Bone marrow (tissue), 2 donors: ENCODE measurements around the gene RWDD4.
"Not testable (repeated sequence)": the region's sequence is repeated elsewhere in the genome, so short reads cannot be mapped to it uniquely, and the experiment has no call there.

Source experiments
- DNase-seq, 2 donors: peaks; one replicate each; lab custom pipeline; 2025; lab: John Stamatoyannopoulos, UW

RWDD4 gene

DNA sequence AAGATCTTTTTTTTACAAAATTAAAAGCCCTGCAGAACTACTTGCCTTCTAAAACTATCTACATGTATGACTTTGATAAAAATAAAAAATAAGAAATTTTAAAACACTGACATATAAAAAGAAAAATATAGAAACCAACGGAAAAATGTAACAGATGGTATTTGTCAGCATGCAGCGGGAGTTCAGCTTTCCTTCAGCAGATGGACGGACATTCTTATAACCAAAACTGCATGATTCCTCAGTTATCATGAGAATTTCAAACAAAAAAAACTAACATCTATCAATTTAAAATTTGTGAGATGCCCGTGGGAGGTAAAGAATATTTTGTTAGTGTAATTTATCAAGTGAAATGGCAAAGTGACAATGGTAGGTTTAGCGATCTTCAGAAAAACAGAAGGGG, 23.2 kb downstream of the RWDD4 start:
- DNase-seq, result no peak

- DNase-seq, result no peak
Observed at GRCh38 chr4:183635321-183635720, 23.7 kb downstream of the RWDD4 start.

DNA sequence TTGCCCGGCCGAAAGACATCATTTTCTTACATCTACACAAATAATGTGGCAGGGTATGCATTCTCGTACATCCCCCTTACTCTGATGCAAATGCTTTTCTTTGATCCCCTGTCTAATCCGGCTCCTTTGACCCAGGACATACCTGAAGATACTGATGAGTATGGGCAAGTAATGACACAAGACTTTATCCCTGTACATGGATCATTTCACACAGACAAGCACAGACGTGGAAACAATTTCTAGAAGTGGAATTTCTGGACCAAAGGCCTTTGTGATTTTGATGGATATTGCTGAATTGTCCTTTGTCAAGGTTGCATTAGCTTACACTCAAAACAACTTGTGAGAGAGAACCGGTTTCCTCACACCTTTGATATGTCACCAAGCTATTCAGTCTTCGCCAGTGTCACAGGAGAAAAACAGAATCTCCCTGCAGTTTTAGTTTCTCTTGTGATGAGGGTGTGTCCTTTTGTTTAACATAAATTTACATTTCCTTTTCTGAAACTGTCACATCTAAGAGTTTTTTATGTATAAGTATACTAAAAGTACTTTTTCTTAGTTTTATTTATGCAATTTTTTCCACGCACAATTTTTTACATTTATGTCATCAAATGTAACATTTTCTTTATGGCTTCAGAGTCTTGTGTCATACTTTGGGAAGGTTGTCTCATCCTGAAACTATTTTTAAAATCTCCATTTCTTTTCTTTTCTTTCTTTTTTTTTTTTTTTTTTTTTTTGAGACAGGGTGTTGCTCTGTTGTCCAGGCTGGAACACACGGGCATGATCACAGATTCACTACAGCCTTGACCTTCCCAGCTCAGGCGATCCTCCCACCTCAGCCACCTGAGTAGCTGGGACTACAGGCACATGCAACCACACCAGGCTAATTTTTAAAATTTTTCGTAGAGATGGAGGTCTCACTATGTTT, 25.2 kb downstream of the RWDD4 start:
- no peak for DNase-seq

DNA sequence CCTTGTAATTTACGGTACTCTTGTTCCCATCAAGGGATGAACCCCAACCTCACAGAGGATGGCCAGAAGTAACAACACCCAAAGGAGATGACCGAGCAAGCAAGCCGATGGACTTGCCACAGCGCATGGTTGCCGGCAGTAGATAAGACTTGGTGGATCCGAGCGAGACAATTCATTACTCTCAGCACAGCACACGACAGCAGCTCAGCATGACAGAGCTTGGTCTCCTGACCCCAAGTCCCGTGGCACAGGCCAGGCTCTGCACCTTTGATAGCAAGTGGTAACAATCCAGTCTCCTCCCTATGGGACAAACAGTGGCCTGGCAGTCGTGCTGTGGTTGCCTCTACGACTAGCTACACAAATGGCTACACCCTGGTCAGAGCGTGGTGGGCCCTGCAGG, 26.3 kb downstream of the RWDD4 start:
- no peak for DNase-seq

DNA sequence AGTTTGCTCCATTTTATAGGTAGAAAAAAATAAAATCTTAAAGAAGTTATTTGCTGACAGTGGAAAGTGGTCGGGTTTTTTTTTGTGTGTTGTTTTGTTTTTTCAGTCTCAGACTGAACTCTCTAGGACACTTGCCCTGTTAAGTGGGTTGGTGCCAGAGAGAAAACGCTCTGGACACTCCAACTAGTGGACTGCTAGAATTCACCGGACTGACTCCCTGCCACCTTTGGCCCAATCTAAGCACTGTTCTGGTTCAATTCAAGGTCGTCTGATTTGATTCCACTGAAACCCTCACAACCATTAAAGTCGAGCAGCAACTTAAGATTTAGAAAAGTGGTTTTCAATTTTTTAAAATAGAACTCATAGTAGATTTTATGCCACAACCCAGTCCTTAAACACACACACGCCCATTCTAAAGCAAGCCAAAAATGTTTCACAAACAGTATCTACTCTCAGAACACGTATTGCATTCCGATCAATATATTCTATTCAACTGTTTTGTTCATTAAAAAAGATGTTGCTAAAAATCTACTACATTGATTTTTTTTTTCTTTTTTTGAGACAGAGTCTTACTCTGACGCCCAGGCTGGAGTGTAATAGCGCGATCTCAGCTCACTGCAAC, 27.3 kb downstream of the RWDD4 start:
- no peak for DNase-seq

DNA sequence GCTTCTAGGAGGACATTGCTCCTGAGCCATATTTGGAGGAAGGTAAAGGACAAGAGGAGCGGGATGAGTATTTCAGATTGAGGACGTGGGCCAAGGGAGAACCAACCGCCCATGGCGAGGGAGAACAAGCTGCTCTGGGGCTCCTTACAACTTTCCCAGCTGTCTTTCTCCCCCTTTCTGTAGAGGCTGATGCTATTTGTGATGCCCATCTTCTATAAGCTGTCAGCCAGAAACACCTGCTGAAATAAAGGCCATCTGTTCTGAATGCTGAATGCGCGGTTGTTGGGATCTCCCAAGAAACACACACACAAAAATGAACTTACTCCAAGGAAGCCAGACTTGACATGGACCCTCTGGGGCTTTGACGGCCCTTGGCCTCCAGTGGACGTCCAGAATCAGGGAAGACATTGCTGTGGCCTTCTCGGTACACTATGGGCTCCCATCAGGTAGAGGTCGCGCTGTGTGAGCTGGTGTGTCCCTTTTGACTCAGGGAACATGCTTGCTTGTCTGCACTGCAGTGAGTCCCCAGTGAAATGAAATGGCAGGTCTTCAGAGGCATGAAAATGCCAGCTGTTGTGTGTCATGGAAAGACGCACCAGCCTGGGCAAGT, 30.9 kb downstream of the RWDD4 start:
- DNase-seq, result no peak

DNA sequence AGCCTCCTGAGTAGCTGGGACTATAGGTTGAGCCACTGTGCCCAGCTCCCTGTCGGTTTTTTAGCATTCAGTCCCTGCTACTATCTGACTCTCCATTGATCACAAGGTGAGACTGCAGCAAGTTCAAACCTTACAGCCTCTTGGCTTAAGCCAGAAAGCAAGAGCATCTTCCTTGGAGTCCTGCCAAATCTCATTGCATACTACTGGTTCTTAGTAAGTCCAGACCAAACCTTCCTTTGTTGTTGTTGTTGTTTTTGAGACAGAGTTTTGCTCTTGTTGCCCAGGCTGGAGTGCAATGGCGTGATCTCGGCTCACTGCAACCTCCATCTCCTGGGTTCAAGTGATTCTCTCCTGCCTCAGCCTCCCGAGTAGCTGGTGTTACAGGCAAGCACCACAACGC, 31.7 kb downstream of the RWDD4 start:
- not testable (repeated sequence) for DNase-seq

DNA sequence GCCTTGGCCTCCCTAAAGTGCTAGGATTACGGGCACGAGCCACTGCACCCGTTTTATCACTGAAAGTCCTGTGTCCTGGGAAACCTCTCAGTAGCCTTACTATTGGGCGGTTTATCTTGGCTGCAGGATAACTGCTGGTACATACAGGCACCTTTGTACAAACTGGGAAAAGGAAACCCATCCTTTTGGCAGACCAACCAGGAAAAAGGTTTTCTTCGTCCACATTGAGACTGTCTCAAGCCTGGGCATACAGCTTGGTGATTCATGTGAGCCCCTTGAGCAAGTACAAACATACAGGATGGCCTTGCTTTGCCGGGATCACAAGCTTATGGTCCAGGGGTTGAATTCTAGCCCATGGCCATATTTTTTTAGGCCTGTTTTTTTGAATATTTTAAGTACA, 32.8 kb downstream of the RWDD4 start:
- DNase-seq, result no peak

GRCh38 chr4:183624548-183624947, 34.4 kb downstream of the RWDD4 start:
- no peak for DNase-seq

DNA sequence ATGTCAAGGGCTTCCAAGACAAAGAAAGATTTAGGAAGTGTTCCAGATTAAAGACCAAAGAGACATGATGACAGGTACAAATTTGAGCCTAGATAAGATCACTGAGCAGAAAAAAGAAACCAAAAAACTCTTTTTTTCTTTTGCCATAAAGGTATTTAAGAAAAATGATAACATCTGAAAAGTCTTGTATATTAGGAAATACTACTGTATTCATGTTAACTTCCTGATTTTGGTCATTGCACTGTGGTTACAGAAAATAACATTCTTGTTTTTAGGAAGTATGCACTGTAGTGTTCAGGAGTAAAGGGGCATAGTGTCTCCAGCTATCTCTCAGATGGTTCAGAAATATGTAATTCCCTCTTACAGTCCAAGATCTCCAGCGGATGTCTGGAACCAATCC, 37.1 kb downstream of the RWDD4 start:
- DNase-seq, result no peak

GRCh38 chr4:183620421-183620820, 38.6 kb downstream of the RWDD4 start:
- DNase-seq, result no peak

DNA sequence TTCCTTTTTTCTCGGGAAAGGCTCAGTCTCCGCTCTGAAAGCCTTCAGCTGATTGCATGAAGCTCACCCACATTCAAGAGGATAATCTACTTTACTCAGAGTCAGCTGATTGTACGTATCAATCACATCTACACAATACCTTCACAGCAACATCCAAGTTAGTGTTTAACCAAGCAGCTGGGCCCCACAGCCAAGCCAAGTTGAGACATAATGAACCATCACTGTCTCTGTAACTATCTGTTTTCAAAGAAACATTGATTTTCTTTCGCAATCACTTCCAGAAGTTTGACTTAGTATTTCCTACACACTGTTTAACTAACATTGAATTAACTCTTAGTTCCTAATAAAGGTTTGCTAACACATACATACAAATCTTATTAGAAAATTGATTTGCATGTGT, 40.3 kb downstream of the RWDD4 start:
- no peak for DNase-seq

DNA sequence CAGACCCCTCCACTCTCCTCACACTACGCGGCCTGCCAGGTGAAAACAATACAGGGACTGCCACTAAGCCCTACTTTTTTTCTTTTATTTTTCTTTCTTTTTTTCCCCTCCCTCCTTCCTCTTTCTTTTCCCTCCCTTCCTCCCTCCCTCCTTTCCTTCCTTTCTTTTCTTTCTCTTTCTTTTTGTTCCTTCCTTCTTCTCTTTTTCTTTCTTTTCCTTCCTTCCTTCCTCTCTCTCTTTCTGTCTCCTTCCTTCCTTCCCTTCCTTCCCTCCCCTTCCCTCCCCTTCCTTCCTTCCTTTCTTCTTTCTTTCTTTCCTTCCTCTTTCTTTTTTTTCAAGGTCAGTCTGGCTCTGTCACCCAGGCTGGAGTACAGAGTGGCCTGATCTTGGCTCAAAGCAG, 41.9 kb downstream of the RWDD4 start:
- no peak for DNase-seq

DNA sequence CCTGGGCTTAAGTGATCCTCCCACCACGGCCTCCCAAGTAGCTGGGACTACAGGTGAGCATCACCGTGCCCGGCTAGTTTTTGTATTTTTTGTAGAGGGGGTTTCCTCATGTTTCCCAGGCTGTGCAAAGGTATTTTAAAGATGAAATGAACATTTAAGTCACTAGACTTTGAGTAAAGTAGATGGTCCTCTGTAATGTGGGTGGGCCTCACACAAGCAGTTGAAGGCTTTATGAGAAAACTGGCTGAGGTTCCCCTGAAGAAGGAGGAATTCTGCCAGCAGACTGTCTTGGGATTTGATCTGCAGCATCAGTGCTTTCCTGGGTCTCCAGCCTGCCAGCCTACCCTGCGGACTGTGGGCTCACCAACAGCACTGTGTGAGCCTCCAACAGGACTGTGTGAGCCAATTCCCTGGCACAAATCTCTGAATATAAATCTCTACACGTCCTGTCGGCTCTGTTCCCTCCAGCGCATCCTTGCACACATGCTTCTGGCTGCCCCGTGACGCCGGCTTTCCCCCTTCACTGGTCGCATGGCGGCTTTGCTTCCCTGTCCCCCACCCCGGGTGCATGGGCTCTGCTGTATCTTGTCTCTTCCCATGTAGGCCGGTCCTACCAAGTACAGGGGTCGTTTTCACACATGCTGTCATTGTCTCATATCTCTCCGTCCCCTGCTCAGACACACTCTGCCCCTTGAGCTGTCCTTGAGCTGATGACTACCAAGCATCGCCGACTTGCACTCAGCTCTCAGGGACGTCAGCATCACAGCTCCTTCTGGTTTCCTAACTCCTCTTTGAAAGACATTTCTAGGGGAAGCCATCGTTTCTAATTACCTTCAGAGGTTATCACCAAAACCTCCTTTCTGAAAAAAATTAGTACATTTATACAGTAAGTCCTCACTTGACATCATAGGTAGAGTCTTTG, 46.4 kb downstream of the RWDD4 start:
- DNase-seq, result no peak

DNA sequence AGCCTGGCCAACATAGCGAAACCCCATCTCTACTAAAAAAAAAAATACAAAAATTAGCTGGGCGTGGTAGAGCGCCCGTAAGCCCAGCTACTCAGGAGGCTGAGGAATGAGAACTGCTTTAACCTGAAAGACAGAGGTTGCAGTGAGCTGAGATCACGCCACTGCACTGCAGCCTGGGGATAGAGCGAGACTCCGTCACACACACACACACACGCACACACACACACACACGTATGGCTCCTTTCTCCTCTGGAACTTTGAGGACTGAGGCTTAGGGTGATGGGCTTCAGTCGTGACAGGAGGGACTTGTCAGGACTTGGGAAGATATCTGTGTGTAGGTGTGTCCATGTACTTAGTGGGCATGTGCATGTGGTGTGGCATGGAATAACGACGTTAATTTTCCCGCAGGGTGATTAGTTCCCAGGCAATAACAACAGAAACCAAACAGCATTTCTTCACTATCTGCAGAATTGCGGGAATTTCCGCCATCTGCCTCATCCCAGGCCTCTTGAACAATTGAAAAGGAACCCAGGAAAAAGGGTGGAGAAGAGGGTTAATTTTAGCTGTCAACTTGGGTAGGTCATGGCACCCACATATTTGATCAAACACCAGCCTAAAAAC, 47.7 kb downstream of the RWDD4 start:
- DNase-seq, result no peak

GRCh38 chr4:183610613-183611012, 48.4 kb downstream of the RWDD4 start:
- DNase-seq, result no peak

GRCh38 chr4:183610033-183610432, 49.0 kb downstream of the RWDD4 start:
- no peak for DNase-seq

DNA sequence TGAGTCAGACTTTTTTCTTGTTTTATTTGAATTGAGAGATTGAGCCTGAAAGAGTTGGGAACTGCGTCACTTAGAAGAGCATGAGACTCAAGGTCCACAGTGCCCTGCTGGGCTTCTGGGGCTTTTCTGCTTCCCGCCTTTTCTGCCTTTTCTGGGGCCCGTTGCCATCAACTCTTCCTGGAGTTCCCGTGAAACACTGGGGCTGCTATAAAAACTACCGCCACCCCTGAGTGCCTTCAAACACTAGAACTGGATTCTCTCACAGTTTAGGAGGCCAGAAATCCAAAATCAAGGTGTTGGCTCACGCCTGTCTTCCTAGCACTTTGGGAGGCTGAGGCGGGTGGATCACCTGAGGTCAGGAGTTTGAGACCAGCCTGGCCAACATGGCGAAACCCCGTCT, 49.8 kb downstream of the RWDD4 start:
- no peak for DNase-seq

- no peak for DNase-seq
Observed at GRCh38 chr4:183607894-183608293, 51.1 kb downstream of the RWDD4 start.

DNA sequence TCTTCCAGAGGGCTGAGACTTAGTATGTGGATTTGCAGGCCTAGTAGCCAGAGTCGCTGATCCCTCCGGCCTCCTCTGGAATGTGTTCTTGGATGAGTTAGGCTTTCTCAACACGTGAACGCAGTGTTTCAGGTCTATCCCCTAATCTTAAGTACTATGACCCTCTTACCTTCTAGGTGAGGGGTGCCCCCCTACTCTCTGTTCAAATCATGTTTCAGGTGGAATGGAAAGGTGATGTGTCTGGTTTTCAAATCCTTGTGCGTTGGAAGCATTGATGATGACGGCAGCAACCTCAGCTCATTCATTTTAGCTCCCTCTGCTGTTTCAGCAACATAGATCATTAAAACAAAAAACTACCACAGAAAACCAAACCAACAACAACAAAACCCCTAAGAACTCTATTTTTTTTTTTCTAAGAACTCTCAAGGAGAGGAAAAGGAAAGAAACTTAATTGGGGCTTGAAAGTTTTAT, 56.4 kb downstream of the RWDD4 start:
- DNase-seq, result no peak

- DNase-seq, result no peak
Observed at GRCh38 chr4:183601381-183601780, 57.6 kb downstream of the RWDD4 start.
